GM12878 (cell line): Measurements from ENCODE around the gene SCN5A. TPM values are rescaled to one million over a fixed set of nuclear protein-coding genes. Genes with fewer than 3 reads are reported as not detected.

Source experiments
- ATAC-seq: fragments of 200-7000 bp; cut with Tn5 transposase; 3 replicates; pipeline ENCODE4 v1.9.1; 2020; ENCODE audit warnings: mild to moderate bottlenecking, moderate library complexity
- BruUV-seq: library from RNA; stranded (reverse); fragments of 400-500 nt; replicated peaks from 2 replicates; lab custom pipeline; 2021; lab: Mats Ljungman, UMichigan
- CTCF ChIA-PET: fragments of 300-600 bp; sonication (Branson Sonifier 250); formaldehyde crosslinking; extraction: SDS; loops from one replicate; lab custom pipeline; 2021; ENCODE audit warnings: inconsistent platforms; lab: Yijun Ruan, JAX
- POLR2A ChIA-PET: fragments of 350-600 bp; formaldehyde crosslinking; extraction: SDS; loops from one replicate; lab custom pipeline; 2021; ENCODE audit warnings: inconsistent platforms; lab: Charles Lee
- RAD21 ChIA-PET: fragments of 300-600 bp; sonication (Branson Sonifier 250); formaldehyde crosslinking; loops from one replicate; lab custom pipeline; 2023; ENCODE audit warnings: antibody characterized with exemption; ENCODE audit not compliant: unreplicated experiment; lab: Charles Lee
- SMC1A ChIA-PET: fragments of 300-600 bp; sonication (Branson Sonifier 250); formaldehyde crosslinking; loops from one replicate; lab custom pipeline; 2023; ENCODE audit not compliant: unreplicated experiment, uncharacterized antibody; lab: Charles Lee
- DNase-seq: peaks from one replicate; pipeline ENCODE4 v3.0.0-alpha.2; 2011; ENCODE audit warnings: low read depth, low spot score
- FAIRE-seq: peaks from 3 replicates; lab custom pipeline; 2011; peaks lifted over from hg19 to GRCh38; lab: Jason Lieb, UNC
- H2AFZ ChIP-seq: 2 replicates; pipeline ENCODE4 v1.6.0; 2011; ENCODE audit warnings: low read depth, low read length, control low read depth; ENCODE audit not compliant: control insufficient read depth
- H3K27ac ChIP-seq: 2 replicates; pipeline ENCODE4 v1.5.1; 2011; ENCODE audit warnings: control low read depth; ENCODE audit not compliant: control insufficient read depth, insufficient read depth
- H3K27me3 ChIP-seq, 2 experiments: replicated peaks in 1 of 2; 2 replicates each; pipeline versions ENCODE4 v1.6.0 to v1.6.1; 2011; ENCODE audit warnings: low read length in 1 of 2; ENCODE audit not compliant: control insufficient read depth in 2 of 2, insufficient read depth in 2 of 2
- H3K36me3 ChIP-seq, 2 experiments: 2 replicates each; pipeline ENCODE4 v1.5.1; 2011; ENCODE audit warnings: low read length in 1 of 2; ENCODE audit not compliant: control insufficient read depth in 2 of 2, insufficient read depth in 2 of 2
- H3K4me1 ChIP-seq: 2 replicates; pipeline ENCODE4 v1.6.1; 2011; ENCODE audit warnings: mild to moderate bottlenecking, low read length, moderate library complexity, mixed read lengths; ENCODE audit not compliant: control insufficient read depth, insufficient read depth
- H3K4me2 ChIP-seq: 2 replicates; pipeline ENCODE4 v1.6.0; 2011; ENCODE audit warnings: control low read depth; ENCODE audit not compliant: control insufficient read depth, insufficient read depth
- H3K4me3 ChIP-seq: fragments of 200-600 bp; sonication (generic); 2 replicates; pipeline ENCODE4 v1.5.1; 2016
- H3K79me2 ChIP-seq: 2 replicates; pipeline ENCODE4 v1.6.0; 2011; ENCODE audit warnings: low read length; ENCODE audit not compliant: control insufficient read depth, insufficient read depth
- H3K9ac ChIP-seq: 2 replicates; pipeline ENCODE4 v1.8.0; 2011; ENCODE audit warnings: low read length, control low read depth, mixed read lengths; ENCODE audit not compliant: control insufficient read depth, insufficient read depth
- H3K9me3 ChIP-seq: replicated peaks from 3 replicates; pipeline ENCODE4 v1.5.1; 2011; ENCODE audit warnings: mild to moderate bottlenecking, low read length; ENCODE audit not compliant: control insufficient read depth, insufficient read depth
- H4K20me1 ChIP-seq: 2 replicates; pipeline ENCODE4 v1.6.0; 2011; ENCODE audit not compliant: control insufficient read depth, insufficient read depth
- ASH2L ChIP-seq: fragments of 300-600, 200-600 bp; sonication (generic); IDR thresholded peaks from 2 replicates; pipeline ENCODE4 v1.6.1; 2017; ENCODE audit warnings: low read depth, mild to moderate bottlenecking, borderline replicate concordance
- CUX1 ChIP-seq: IDR thresholded peaks from 2 replicates; pipeline ENCODE4 v1.6.1; 2012; ENCODE audit warnings: improper control_type of control experiment, low read depth, low read length; ENCODE audit not compliant: insufficient replicate concordance
- E2F4 ChIP-seq: IDR thresholded peaks from 2 replicates; pipeline ENCODE4 v1.6.1; 2012; ENCODE audit warnings: low read depth, low read length, improper control_type of control experiment
- ELK1 ChIP-seq: IDR thresholded peaks from 2 replicates; pipeline ENCODE4 v1.6.1; 2012; ENCODE audit warnings: low read depth, low read length, improper control_type of control experiment
- GABPA ChIP-seq: IDR thresholded peaks from 2 replicates; pipeline ENCODE4 v1.6.1; 2014; ENCODE audit warnings: antibody characterized with exemption, low read depth, mild to moderate bottlenecking, inconsistent platforms
- NKRF ChIP-seq: fragments of 450-650 bp; conservative IDR thresholded peaks from 2 replicates; pipeline ENCODE4 v1.6.1; 2017; ENCODE audit warnings: mild to moderate bottlenecking, moderate library complexity
- NR2F1 ChIP-seq: fragments of 450-650 bp; conservative IDR thresholded peaks from 2 replicates; pipeline ENCODE4 v1.6.1; 2017; ENCODE audit warnings: mild to moderate bottlenecking
- RBBP5 ChIP-seq: fragments of 200-600 bp; sonication (generic); conservative IDR thresholded peaks from 2 replicates; pipeline ENCODE4 v1.6.1; 2016
- RCOR1 ChIP-seq: conservative IDR thresholded peaks from 2 replicates; pipeline ENCODE4 v1.6.1; 2012; ENCODE audit warnings: low read depth, low read length, improper control_type of control experiment
- WRNIP1 ChIP-seq: IDR thresholded peaks from 2 replicates; pipeline ENCODE4 v1.6.1; 2011; ENCODE audit warnings: low read depth, low read length, improper control_type of control experiment, borderline replicate concordance
- ZNF274 ChIP-seq: IDR thresholded peaks from one replicate; pipeline ENCODE4 v1.8.0; 2011; ENCODE audit not compliant: insufficient read length, insufficient read depth
- WGBS: methylation state at CpG from one replicate; pipeline ENCODE4 v1.1.6; 2016; ENCODE audit warnings: low lambda C conversion rate; ENCODE audit not compliant: insufficient replicate concordance, insufficient coverage; ENCODE audit errors: missing lambda C conversion rate; 5-methylcytosine and 5-hydroxymethylcytosine counted together
- in situ Hi-C: fragments of 300-500 bp; cut with MboI; formaldehyde crosslinking; loops from 9 replicates; pipeline ENCODE4 v1.14.3; 2018; ENCODE audit warnings: mixed read lengths
- intact Hi-C: fragments of 100-400 bp; cut with micrococcal nuclease; formaldehyde crosslinking; loops from one replicate; pipeline ENCODE4 v1.14.2; 2022; ENCODE audit not compliant: unreplicated experiment
- polyA plus RNA-seq, 11 experiments: library from polyadenylated mRNA; depleted of rRNA in 4 of 11; unstranded in 6 of 11; stranded (reverse) in 5 of 11; fragments of >200 nt; fragmentation: Nextera tagmentation in 4 of 11; fragmentation: Illumina TruSeq in 1 of 11; extraction: Ambion mirVana in 4 of 11; extraction: Trizol in 1 of 11; gene quantifications; 1 replicate in 1 of 11; 2 replicates in 10 of 11; pipeline versions ENCODE4 v1.2.1 to v1.2.3, GENCODE V29; 2011 to 2016; ENCODE audit warnings: inconsistent platforms in 2 of 11, missing spikeins in 2 of 11, low read depth in 1 of 11
- total RNA-seq, 4 experiments: library from RNA; depleted of rRNA in 3 of 4; stranded (reverse); fragments of >200 nt in 3 of 4; fragmentation: Illumina TruSeq in 1 of 4; extraction: Trizol in 1 of 4; gene quantifications; 2 replicates each; pipeline versions ENCODE4 v1.2.1 to v1.2.3, GENCODE V29; 2013 to 2021

The SCN5A gene
- total and polyA plus RNA-seq, 10 of the 15 experiments (the other 5 are each of a cell fraction or from before 2014, with no cell fraction given): not detected

- intact Hi-C loops (no loop called here), in situ Hi-C loops (no loop called here)
- no TSS peak for BruUV-seq
- Histone ChIP-seq H4K20me1 (no peaks in the 10 kb centered on the region), H3K27ac (no peak overlapping the region), H3K4me1 (no peaks in the 10 kb centered on the region), H3K9me3 (no peaks in the 10 kb centered on the region), H3K79me2 (no peaks in the 10 kb centered on the region), H2AFZ (no peak overlapping the region), H3K4me2 (no peak overlapping the region), H3K4me3 (no peak overlapping the region), H3K9ac (no peak overlapping the region), H3K27me3 (no peaks in the 10 kb centered on the region; a peak in 2 of 4 replicates), H3K36me3 (no peaks in the 10 kb centered on the region)
- ChIA-PET CTCF (interaction anchor here (1.7 kb wide), 1 partner anchor 87 kb away, joined by 5 read pairs; no protein-coding TSS in a partner anchor), POLR2A (no interaction called here), SMC1A (no interaction called here), RAD21 (no interaction called here)
- FAIRE-seq (no peak), ATAC-seq (no peak), DNase-seq (no peak)
- 24% methylated on average over 13 of the region's 13 CpGs for WGBS
- TF ChIP-seq ASH2L (no peak), ZNF274 (no peak), E2F4 (no peak), NR2F1 (no peak), NKRF (no peak), ELK1 (no peak), WRNIP1 (no peak), RBBP5 (no peak), CUX1 (no peak), RCOR1 (no peak), GABPA (no peak)
Observed at GRCh38 chr3:38608086-38608775, 41.3 kb downstream of the SCN5A start.
